Dedifferentiated amniotic fluid mesenchymal stem cell (primary cell): ENCODE results near the gene PTP4A2.

Source experiments
- DNase-seq: peaks from one replicate; pipeline ENCODE4 v3.0.0-alpha.2; 2016; ENCODE audit errors: extremely low spot score

Gene PTP4A2

GRCh38 chr1:31860581-31860980 lies 77.6 kb downstream of the PTP4A2 start:
- DNase-seq = no peak

DNA sequence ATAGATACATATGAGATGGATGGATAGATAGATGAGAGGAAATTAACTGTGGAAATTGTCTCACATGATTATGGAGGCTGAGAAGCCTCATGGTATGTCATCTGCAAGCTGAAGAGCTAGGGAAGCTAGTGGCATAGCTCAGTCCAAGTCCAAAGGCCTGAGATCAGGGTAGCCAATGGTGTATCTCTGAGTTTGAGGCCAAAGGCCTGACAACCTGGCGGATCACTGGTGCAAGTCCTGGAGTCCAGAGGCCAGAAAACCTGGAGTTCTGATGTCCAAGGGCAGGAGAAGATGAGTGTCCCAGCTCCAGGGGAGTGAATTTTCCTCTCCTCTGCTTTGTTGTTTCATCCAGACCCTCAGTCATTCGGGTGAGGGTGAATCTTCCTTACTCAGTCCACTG lies 78.4 kb downstream of the PTP4A2 start:
- no peak for DNase-seq

DNA sequence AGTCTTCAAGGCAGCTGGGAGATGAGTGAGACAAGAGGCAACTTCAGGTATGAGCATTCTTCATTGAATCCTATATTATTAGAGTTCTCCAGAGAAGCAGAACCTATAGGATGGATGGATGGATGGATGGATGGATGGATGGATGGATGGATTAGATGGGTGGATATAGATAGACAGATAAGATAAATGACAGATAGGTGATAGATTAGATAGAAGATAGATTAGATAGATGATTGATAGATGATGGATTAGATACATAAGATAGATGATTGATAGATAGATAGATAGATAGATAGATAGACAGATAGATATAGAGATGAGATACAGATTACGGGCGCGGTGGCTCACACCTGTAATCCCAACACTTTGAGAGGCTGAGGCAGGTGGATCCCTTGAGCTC lies 79.1 kb downstream of the PTP4A2 start:
- no peak for DNase-seq

- DNase-seq = no peak
These were observed 80.3 kb downstream of the PTP4A2 start for GRCh38 chr1:31857863-31858262.
